ENCODE results near the gene DGCR2.

- TF ChIP-seq CTCF (IDR thresholded peaks at IDR 0.05) (no peak), POLR2A (IDR thresholded peaks at IDR 0.05) (no peak)
These were observed 13.4 kb downstream of the DGCR2 start for GRCh38 chr22:19108807-19109197.

All from adrenal gland (tissue), 5 donors.